ENCODE measurements around the gene FSTL4. TPM values are rescaled to one million over a fixed set of nuclear protein-coding genes. Genes with fewer than 3 reads are reported as not detected.

FSTL4 gene
- total and polyA plus RNA-seq, 2 experiments from 2014 or later, result 1.4 to 2.8 TPM

DNA sequence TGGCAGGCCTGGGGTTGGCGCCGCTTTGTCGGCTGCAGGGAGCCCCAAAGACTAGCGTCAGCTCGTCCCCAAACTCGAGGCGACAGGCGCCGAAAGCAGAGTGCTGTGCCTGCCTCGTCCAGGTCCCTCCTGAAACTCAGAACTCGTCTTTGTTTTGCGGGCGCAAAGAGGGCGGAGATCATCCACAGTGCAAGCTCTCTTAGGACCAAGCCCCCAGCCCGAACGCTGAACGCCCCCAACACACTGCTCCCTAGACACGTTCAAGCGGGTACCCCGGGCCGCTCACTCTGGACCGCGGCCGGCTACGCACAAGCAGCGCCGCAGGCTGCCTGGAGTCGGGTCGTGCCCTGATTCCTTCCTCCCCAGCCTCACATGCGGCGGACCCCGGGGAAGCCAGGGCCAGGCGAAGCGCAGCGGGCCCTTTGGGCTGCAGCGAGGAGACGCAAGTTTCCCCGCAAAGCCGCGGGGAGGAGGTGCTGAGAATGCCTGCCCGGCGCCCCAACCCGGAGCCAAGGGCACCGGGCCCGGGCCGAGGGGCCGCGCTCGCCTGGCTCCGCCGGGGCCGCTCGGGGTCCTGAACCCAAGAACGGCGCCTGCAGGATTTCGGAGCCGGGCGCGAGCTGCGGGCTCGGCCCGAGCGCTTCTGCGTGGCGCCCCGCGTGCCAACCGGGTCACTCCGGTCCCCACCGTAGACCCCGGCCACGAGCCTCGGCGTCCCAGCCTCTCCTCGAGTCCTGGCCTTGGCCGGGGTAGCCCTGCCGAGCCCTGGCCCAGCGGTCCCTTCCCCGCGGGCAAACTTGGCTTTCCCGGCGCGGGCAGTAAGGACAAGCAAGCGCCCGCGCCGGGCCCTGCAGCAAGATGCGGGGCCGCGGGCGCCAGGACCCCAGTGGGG is 738 bp downstream of the FSTL4 start (continued):
- TF ChIP-seq EZH2 (IDR thresholded peaks at IDR 0.05; ENCODE audit: low read depth, unreplicated experiment) (peak; percentile 73), ZNF114 (CRISPR knock-in tag; IDR thresholded peaks at IDR 0.05) (no peak), CREB1 (CRISPR knock-in tag; IDR thresholded peaks at IDR 0.05; ENCODE audit: low read depth) (no peak), POLR2AphosphoS5 (IDR thresholded peaks at IDR 0.05; ENCODE audit: low read depth) (no peak), NANOG (IDR thresholded peaks at IDR 0.05; ENCODE audit: borderline replicate concordance) (no peak)
- TF ChIP-seq, protein P1, sequence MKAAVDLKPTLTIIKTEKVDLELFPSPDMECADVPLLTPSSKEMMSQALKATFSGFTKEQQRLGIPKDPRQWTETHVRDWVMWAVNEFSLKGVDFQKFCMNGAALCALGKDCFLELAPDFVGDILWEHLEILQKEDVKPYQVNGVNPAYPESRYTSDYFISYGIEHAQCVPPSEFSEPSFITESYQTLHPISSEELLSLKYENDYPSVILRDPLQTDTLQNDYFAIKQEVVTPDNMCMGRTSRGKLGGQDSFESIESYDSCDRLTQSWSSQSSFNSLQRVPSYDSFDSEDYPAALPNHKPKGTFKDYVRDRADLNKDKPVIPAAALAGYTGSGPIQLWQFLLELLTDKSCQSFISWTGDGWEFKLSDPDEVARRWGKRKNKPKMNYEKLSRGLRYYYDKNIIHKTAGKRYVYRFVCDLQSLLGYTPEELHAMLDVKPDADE (IDR thresholded peaks at IDR 0.05), result no peak

GRCh38 chr5:133610489-133611356 is 1.6 kb downstream of the FSTL4 start:
- Histone ChIP-seq H3K27ac (ENCODE audit: low read depth) (no peak overlapping the region), H3K27me3 (ENCODE audit: insufficient read depth) (peaks cover 69% of the 10 kb centered on the region), H3K9me2 (ENCODE audit: insufficient read depth) (no peaks in the 10 kb centered on the region), H3K36me3 (ENCODE audit: insufficient read depth) (no peaks in the 10 kb centered on the region), H3K79me2 (replicated peaks; ENCODE audit: insufficient read depth) (no peaks in the 10 kb centered on the region), H2AFZ (peak overlapping the region; percentile 95), H3K4me2 (peak overlapping the region; percentile 89), H3K4me1 (ENCODE audit: insufficient read depth) (peaks cover 6% of the 10 kb centered on the region; the same call in 1 of the 2 replicates), H3F3A (replicated peaks; ENCODE audit: low read depth) (no peaks in the 10 kb centered on the region), H4K20me1 (replicated peaks; ENCODE audit: insufficient read depth) (no peaks in the 10 kb centered on the region), H3K4me3 (peak overlapping the region; percentile 73)
- Mint-ChIP-seq H3K4me1 (peaks cover 15% of the 10 kb centered on the region), H3K27me3 (ENCODE audit: insufficient read depth, low read depth, poor library complexity) (peaks cover 49% of the 10 kb centered on the region), H3K27ac (no peak overlapping the region), H3K9me3 (no peaks in the 10 kb centered on the region; the same call in 2 of the 3 replicates), H3K36me3 (ENCODE audit: low read depth) (no peaks in the 10 kb centered on the region; the same call in 2 of the 3 replicates), H3K4me3 (peak overlapping the region; percentile 74)
- ATAC-seq, result peak; percentile 85
- DNase-seq (ENCODE audit: low spot score), result peak; percentile 91
- TF ChIP-seq ZNF114 (CRISPR knock-in tag; IDR thresholded peaks at IDR 0.05) (no peak), CREB1 (CRISPR knock-in tag; IDR thresholded peaks at IDR 0.05; ENCODE audit: low read depth) (0 out of 2 replicates have a peak, but pooled peaks have one; percentile 7), EZH2phosphoT487 (IDR thresholded peaks at IDR 0.05; ENCODE audit: unreplicated experiment) (no peak), JUNB (IDR thresholded peaks at IDR 0.05; ENCODE audit: unreplicated experiment) (no peak), NANOG (IDR thresholded peaks at IDR 0.05; ENCODE audit: borderline replicate concordance) (no peak), STAT1 (IDR thresholded peaks at IDR 0.05; ENCODE audit: unreplicated experiment) (no peak), ZNF331 (CRISPR knock-in tag; IDR thresholded peaks at IDR 0.05; ENCODE audit: low read depth) (no peak), EZH2 (IDR thresholded peaks at IDR 0.05; ENCODE audit: low read depth, unreplicated experiment) (no peak)
- TF ChIP-seq, protein P1 (IDR thresholded peaks at IDR 0.05), result no peak
- TF ChIP-seq, protein P2, sequence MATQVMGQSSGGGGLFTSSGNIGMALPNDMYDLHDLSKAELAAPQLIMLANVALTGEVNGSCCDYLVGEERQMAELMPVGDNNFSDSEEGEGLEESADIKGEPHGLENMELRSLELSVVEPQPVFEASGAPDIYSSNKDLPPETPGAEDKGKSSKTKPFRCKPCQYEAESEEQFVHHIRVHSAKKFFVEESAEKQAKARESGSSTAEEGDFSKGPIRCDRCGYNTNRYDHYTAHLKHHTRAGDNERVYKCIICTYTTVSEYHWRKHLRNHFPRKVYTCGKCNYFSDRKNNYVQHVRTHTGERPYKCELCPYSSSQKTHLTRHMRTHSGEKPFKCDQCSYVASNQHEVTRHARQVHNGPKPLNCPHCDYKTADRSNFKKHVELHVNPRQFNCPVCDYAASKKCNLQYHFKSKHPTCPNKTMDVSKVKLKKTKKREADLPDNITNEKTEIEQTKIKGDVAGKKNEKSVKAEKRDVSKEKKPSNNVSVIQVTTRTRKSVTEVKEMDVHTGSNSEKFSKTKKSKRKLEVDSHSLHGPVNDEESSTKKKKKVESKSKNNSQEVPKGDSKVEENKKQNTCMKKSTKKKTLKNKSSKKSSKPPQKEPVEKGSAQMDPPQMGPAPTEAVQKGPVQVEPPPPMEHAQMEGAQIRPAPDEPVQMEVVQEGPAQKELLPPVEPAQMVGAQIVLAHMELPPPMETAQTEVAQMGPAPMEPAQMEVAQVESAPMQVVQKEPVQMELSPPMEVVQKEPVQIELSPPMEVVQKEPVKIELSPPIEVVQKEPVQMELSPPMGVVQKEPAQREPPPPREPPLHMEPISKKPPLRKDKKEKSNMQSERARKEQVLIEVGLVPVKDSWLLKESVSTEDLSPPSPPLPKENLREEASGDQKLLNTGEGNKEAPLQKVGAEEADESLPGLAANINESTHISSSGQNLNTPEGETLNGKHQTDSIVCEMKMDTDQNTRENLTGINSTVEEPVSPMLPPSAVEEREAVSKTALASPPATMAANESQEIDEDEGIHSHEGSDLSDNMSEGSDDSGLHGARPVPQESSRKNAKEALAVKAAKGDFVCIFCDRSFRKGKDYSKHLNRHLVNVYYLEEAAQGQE (IDR thresholded peaks at IDR 0.05; ENCODE audit: unreplicated experiment), result peak; percentile 77
